COLO829 (cell line): ENCODE measurements around the gene TOMM20.

ENCODE experiments used
- DNase-seq: peaks from one replicate; pipeline ENCODE4 v3.0.0; 2012; ENCODE audit warnings: low spot score

TOMM20 gene

DNA sequence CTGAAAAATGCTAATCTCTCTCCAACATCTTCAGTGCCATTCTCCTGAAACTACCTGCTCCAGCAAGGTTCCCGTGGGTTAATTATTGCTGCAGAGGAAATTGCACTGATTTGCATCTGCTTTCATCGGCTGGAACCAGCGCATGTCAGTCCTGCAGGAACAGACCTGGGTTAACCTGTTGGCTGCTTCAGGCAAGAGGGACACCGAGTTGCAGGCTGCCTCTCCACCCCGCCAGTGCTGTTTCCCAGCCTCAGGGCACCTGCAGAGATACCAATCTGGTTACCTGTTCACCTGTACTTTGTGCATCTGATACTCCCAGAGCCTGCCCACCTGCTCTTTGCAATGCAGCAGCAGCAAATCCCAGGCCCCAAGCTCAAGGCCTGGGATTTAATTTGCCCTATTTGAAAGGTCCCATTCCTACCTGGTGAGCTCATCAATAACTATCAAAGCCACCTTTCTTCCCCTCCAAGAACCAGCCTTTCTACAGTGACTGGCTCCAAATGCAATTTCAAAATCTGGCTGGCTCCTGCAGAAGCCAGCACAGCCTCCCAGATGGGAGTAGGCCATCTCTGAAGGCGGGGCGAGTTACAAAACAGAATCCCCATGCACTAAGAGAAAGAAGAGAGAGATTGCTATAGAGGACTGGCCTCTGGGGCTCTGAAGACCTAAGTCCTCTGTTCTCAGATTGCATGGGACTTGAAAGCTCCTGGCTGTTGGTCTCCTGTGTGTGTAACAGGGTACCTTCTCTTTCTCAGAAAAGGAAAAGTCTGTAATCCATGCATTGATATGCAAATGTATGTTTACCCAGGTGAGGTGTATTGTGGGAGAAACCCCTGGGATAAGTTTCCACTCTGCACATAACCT is 67.8 kb downstream of the TOMM20 start:
- DNase-seq, result no peak
